ENCODE measurements around the gene LRRC34.

- TF ChIP-seq CTCF (IDR thresholded peaks at IDR 0.05; ENCODE audit: low read depth, low read length, missing input control), result no peak
- TF ChIP-seq TAF1 (conservative IDR thresholded peaks at IDR 0.05), result no peak
- no peak for TF ChIP-seq ATF3 (IDR thresholded peaks at IDR 0.05)
- TF ChIP-seq REST (IDR thresholded peaks at IDR 0.05), result no peak
- TF ChIP-seq EGR1 (IDR thresholded peaks at IDR 0.05; ENCODE audit: low read depth in 2 of 2), result no peak
- no peak for TF ChIP-seq SP1 (IDR thresholded peaks at IDR 0.05)
- TF ChIP-seq GABPA (IDR thresholded peaks at IDR 0.05 in 1 of 2, conservative IDR thresholded peaks at IDR 0.05 in 1 of 2), result no peak
- TF ChIP-seq ZBTB33 (IDR thresholded peaks at IDR 0.05), result no peak
- no peak for TF ChIP-seq JUND (IDR thresholded peaks at IDR 0.05)
- TF ChIP-seq RXRA (IDR thresholded peaks at IDR 0.05), result no peak
- TF ChIP-seq RAD21 (IDR thresholded peaks at IDR 0.05), result no peak
- no peak for TF ChIP-seq YY1 (IDR thresholded peaks at IDR 0.05)
- no peak for TF ChIP-seq HNF4G (IDR thresholded peaks at IDR 0.05)
- no peak for TF ChIP-seq FOXA1 (IDR thresholded peaks at IDR 0.05)
Observed at GRCh38 chr3:169815590-169816150, 3.0 kb upstream of the LRRC34 start.

All from liver (tissue), 3 donors.